GM23338 (cell line): Measurements from ENCODE around the gene SLC35A1. TPM values are rescaled to one million over a fixed set of nuclear protein-coding genes. Genes with fewer than 3 reads are reported as not detected.

ENCODE experiments used
- ATAC-seq: fragments of 200-7000 bp; cut with Tn5 transposase; 3 replicates; pipeline ENCODE4 v1.9.1; 2020
- DNase-seq: peaks from one replicate; pipeline ENCODE4 v3.0.0-alpha.2; 2015; ENCODE audit warnings: low spot score
- H2AFZ ChIP-seq: fragments of 200-600 bp; sonication (generic); 2 replicates; pipeline ENCODE4 v1.8.0; 2016; ENCODE audit warnings: antibody characterized with exemption, mild to moderate bottlenecking, moderate library complexity
- H3F3A ChIP-seq: fragments of 200-600 bp; sonication (generic); replicated peaks from 2 replicates; pipeline ENCODE4 v1.8.0; 2017; ENCODE audit warnings: antibody characterized with exemption, mixed run types, low read depth
- H3K27ac ChIP-seq: fragments of 200-600 bp; sonication (generic); 2 replicates; pipeline ENCODE4 v1.6.1; 2016; ENCODE audit warnings: low read depth
- H3K27me3 ChIP-seq: fragments of 200-600 bp; sonication (generic); 2 replicates; pipeline ENCODE4 v1.8.0; 2016; ENCODE audit warnings: mild to moderate bottlenecking, mixed run types, moderate library complexity; ENCODE audit not compliant: insufficient read depth
- H3K36me3 ChIP-seq: fragments of 200-600 bp; sonication (generic); 2 replicates; pipeline ENCODE4 v1.8.0; 2016; ENCODE audit warnings: mild to moderate bottlenecking; ENCODE audit not compliant: insufficient read depth
- H3K4me1 ChIP-seq: fragments of 200-600 bp; sonication (generic); 2 replicates; pipeline ENCODE4 v1.8.0; 2016; ENCODE audit warnings: mild to moderate bottlenecking, moderate library complexity; ENCODE audit not compliant: insufficient read depth
- H3K4me2 ChIP-seq: fragments of 200-600 bp; sonication (generic); 2 replicates; pipeline ENCODE4 v1.7.1; 2017; ENCODE audit warnings: mixed run types
- H3K4me3 ChIP-seq: fragments of 200-600 bp; sonication (generic); 2 replicates; pipeline ENCODE4 v1.6.1; 2016; ENCODE audit warnings: mixed run types
- H3K79me2 ChIP-seq: fragments of 200-600 bp; sonication (generic); replicated peaks from 2 replicates; pipeline ENCODE4 v1.8.0; 2017; ENCODE audit warnings: mild to moderate bottlenecking; ENCODE audit not compliant: insufficient read depth
- H3K9me2 ChIP-seq: fragments of 200-600 bp; sonication (generic); 2 replicates; pipeline ENCODE4 v1.8.0; 2017; ENCODE audit not compliant: insufficient read depth
- H4K20me1 ChIP-seq: fragments of 200-600 bp; sonication (generic); replicated peaks from 2 replicates; pipeline ENCODE4 v1.8.0; 2017; ENCODE audit warnings: mild to moderate bottlenecking; ENCODE audit not compliant: insufficient read depth
- H3K27ac Mint-ChIP-seq: 2 replicates; pipeline ENCODE4 v1.8.0; 2020; ENCODE audit warnings: inconsistent platforms, mild to moderate bottlenecking, moderate library complexity, mixed read lengths
- H3K27me3 Mint-ChIP-seq: 3 replicates; pipeline ENCODE4 v1.8.0; 2022; ENCODE audit warnings: low read depth, mild to moderate bottlenecking, moderate library complexity, mixed read lengths, inconsistent platforms; ENCODE audit not compliant: insufficient read depth, poor library complexity
- H3K36me3 Mint-ChIP-seq: 3 replicates; pipeline ENCODE4 v1.8.0; 2021; ENCODE audit warnings: low read depth, mild to moderate bottlenecking, inconsistent platforms, moderate library complexity, mixed read lengths
- H3K4me1 Mint-ChIP-seq: 3 replicates; pipeline ENCODE4 v1.8.0; 2020; ENCODE audit warnings: mild to moderate bottlenecking, inconsistent platforms, mixed read lengths
- H3K4me3 Mint-ChIP-seq: 3 replicates; pipeline ENCODE4 v1.8.0; 2021; ENCODE audit warnings: moderate library complexity, mild to moderate bottlenecking, inconsistent platforms, mixed read lengths
- H3K9me3 Mint-ChIP-seq: 3 replicates; pipeline ENCODE4 v1.8.0; 2020; ENCODE audit warnings: moderate library complexity, mild to moderate bottlenecking, inconsistent platforms, mixed read lengths
- CREB1 ChIP-seq: fragments of 250-450 bp; sonication (Bioruptor Pico); IDR thresholded peaks from 2 replicates; pipeline ENCODE4 v1.5.0; 2020; ENCODE audit warnings: low read depth, mild to moderate bottlenecking, moderate library complexity
- CTCF ChIP-seq, 2 experiments: fragments of 200-600 bp in 1 of 2; sonication (generic) in 1 of 2; conservative IDR thresholded peaks; 2 replicates each; pipeline versions ENCODE4 v1.5.1 to v1.6.1; 2016 to 2017; ENCODE audit warnings: antibody characterized with exemption in 2 of 2, low read depth in 2 of 2, mild to moderate bottlenecking in 2 of 2, moderate library complexity in 1 of 2
- NANOG ChIP-seq: IDR thresholded peaks from 2 replicates; pipeline ENCODE4 v1.6.1; 2016; ENCODE audit warnings: antibody characterized with exemption, borderline replicate concordance
- POLR2AphosphoS5 ChIP-seq: IDR thresholded peaks from 2 replicates; pipeline ENCODE4 v1.6.1; 2016; ENCODE audit warnings: antibody characterized with exemption, low read depth
- REST ChIP-seq: IDR thresholded peaks from one replicate; pipeline ENCODE4 v1.6.1; 2018; ENCODE audit warnings: antibody characterized with exemption; ENCODE audit not compliant: unreplicated experiment
- STAT1 ChIP-seq: IDR thresholded peaks from one replicate; pipeline ENCODE4 v1.6.1; 2016; ENCODE audit warnings: antibody characterized with exemption; ENCODE audit not compliant: unreplicated experiment
- ZNF114 ChIP-seq: fragments of 250-450 bp; sonication (Bioruptor Pico); IDR thresholded peaks from 2 replicates; pipeline ENCODE4 v1.5.0; 2020; ENCODE audit warnings: mild to moderate bottlenecking, moderate library complexity
- ZNF462 ChIP-seq: fragments of 250-450 bp; sonication (Bioruptor Pico); IDR thresholded peaks from 2 replicates; pipeline ENCODE4 v1.5.0; 2020; ENCODE audit warnings: mild to moderate bottlenecking, moderate library complexity
- polyA plus RNA-seq: library from polyadenylated mRNA; unstranded; fragments of >200 nt; fragmentation: Nextera tagmentation; extraction: Ambion mirVana; gene quantifications from 2 replicates; pipeline ENCODE4 v1.2.1, GENCODE V29; 2016
- total RNA-seq: library from RNA; depleted of rRNA; stranded (reverse); fragments of >200 nt; shearing (Covaris generic); gene quantifications from 2 replicates; pipeline ENCODE4 v1.2.3, GENCODE V29; 2014

The SLC35A1 gene
- total and polyA plus RNA-seq, 2 experiments from 2014 or later: 11.1 to 15.1 TPM

- Mint-ChIP-seq H3K27me3 (no peaks in the 10 kb centered on the region), H3K4me3 (no peak overlapping the region), H3K4me1 (peaks cover 13% of the 10 kb centered on the region), H3K27ac (peak overlapping the region; percentile 93), H3K9me3 (peaks cover 14% of the 10 kb centered on the region), H3K36me3 (peaks cover 28% of the 10 kb centered on the region)
- Histone ChIP-seq H4K20me1 (no peaks in the 10 kb centered on the region), H3K79me2 (no peaks in the 10 kb centered on the region), H3K27ac (no peak overlapping the region), H3F3A (no peaks in the 10 kb centered on the region), H3K27me3 (no peaks in the 10 kb centered on the region), H2AFZ (no peak overlapping the region), H3K4me2 (no peak overlapping the region), H3K4me1 (no peaks in the 10 kb centered on the region), H3K36me3 (no peaks in the 10 kb centered on the region), H3K4me3 (no peak overlapping the region), H3K9me2 (no peaks in the 10 kb centered on the region)
- DNase-seq (peak; percentile 87), ATAC-seq (peak; percentile 97)
- no peak for TF ChIP-seq STAT1
- TF ChIP-seq CTCF (conservative IDR thresholded peaks at IDR 0.05; ENCODE audit: low read depth in 2 of 2): peak; percentile 65 to 68
Measured at GRCh38 chr6:87483929-87484328, 11.2 kb downstream of the SLC35A1 start.

GRCh38 chr6:87484491-87484890 is 11.7 kb downstream of the SLC35A1 start:
- peaks cover 14% of the 10 kb centered on the region for H3K9me3 Mint-ChIP-seq
- Histone ChIP-seq H3K79me2 (no peaks in the 10 kb centered on the region), H3K4me2 (no peak overlapping the region), H3K36me3 (no peaks in the 10 kb centered on the region), H3K4me3 (no peak overlapping the region), H3K9me2 (no peaks in the 10 kb centered on the region), H4K20me1 (no peaks in the 10 kb centered on the region), H2AFZ (no peak overlapping the region), H3K27me3 (no peaks in the 10 kb centered on the region), H3F3A (no peaks in the 10 kb centered on the region), H3K27ac (no peak overlapping the region), H3K4me1 (no peaks in the 10 kb centered on the region)
- DNase-seq (no peak), ATAC-seq (no peak)
- peaks cover 16% of the 10 kb centered on the region for H3K4me1 Mint-ChIP-seq
- H3K27me3 Mint-ChIP-seq: no peaks in the 10 kb centered on the region
- peaks cover 27% of the 10 kb centered on the region for H3K36me3 Mint-ChIP-seq
- no peak overlapping the region for H3K4me3 Mint-ChIP-seq
- H3K27ac Mint-ChIP-seq: no peak overlapping the region
- no peak for TF ChIP-seq CTCF (conservative IDR thresholded peaks at IDR 0.05; ENCODE audit: low read depth in 2 of 2)
- no peak for TF ChIP-seq ZNF114 (CRISPR knock-in tag)
- TF ChIP-seq POLR2AphosphoS5: no peak
- no peak for TF ChIP-seq REST
- no peak for TF ChIP-seq CREB1
- no peak for TF ChIP-seq NANOG
- TF ChIP-seq ZNF462 (CRISPR knock-in tag): no peak
